T-helper 2 cell treated with Interferon-gamma antibody and Interleukin-4, amounts not matched to agents 5 μg/mL and 100 μg/mL, for 36 hours (primary cell): ENCODE data around the gene TCP11L2.
"Not testable (repeated sequence)": the region's sequence is repeated elsewhere in the genome, so short reads cannot be mapped to it uniquely, and the experiment has no call there.

Experiments used
- DNase-seq: peaks from one replicate; pipeline ENCODE4 v3.0.0; 2021; ENCODE audit warnings: low spot score
- H3K27ac Mint-ChIP-seq: one replicate; pipeline ENCODE4 v1.8.0; 2021; ENCODE audit warnings: mild to moderate bottlenecking, mixed read lengths
- H3K27me3 Mint-ChIP-seq: one replicate; pipeline ENCODE4 v1.8.0; 2021; ENCODE audit warnings: low read depth, mixed read lengths
- H3K36me3 Mint-ChIP-seq: one replicate; pipeline ENCODE4 v1.8.0; 2021; ENCODE audit warnings: low read depth, mixed read lengths
- H3K4me1 Mint-ChIP-seq: one replicate; pipeline ENCODE4 v1.8.0; 2021; ENCODE audit warnings: low read depth, mixed read lengths
- H3K4me3 Mint-ChIP-seq: one replicate; pipeline ENCODE4 v1.8.0; 2022; ENCODE audit warnings: mild to moderate bottlenecking, moderate library complexity, mixed read lengths
- H3K9me3 Mint-ChIP-seq: one replicate; pipeline ENCODE4 v1.8.0; 2021; ENCODE audit warnings: mixed read lengths

Gene TCP11L2

GRCh38 chr12:106274575-106275121 is 27.9 kb upstream of the TCP11L2 start:
- Mint-ChIP-seq H3K27ac (no peak overlapping the region), H3K27me3 (peaks cover 17% of the 10 kb centered on the region), H3K4me1 (peaks cover 5% of the 10 kb centered on the region), H3K4me3 (no peak overlapping the region), H3K36me3 (no peaks in the 10 kb centered on the region), H3K9me3 (no peaks in the 10 kb centered on the region)
- DNase-seq = no peak

GRCh38 chr12:106275458-106275857 is 27.1 kb upstream of the TCP11L2 start:
- H3K9me3 Mint-ChIP-seq = no peaks in the 10 kb centered on the region
- H3K27ac Mint-ChIP-seq = no peak overlapping the region
- no peak for DNase-seq
- no peaks in the 10 kb centered on the region for H3K36me3 Mint-ChIP-seq
- no peak overlapping the region for H3K4me3 Mint-ChIP-seq
- H3K27me3 Mint-ChIP-seq = peaks cover 20% of the 10 kb centered on the region
- H3K4me1 Mint-ChIP-seq = no peaks in the 10 kb centered on the region

GRCh38 chr12:106276032-106276740 is 26.3 kb upstream of the TCP11L2 start:
- no peak for DNase-seq
- Mint-ChIP-seq H3K36me3 (no peaks in the 10 kb centered on the region), H3K4me3 (no peak overlapping the region), H3K4me1 (no peaks in the 10 kb centered on the region), H3K9me3 (no peaks in the 10 kb centered on the region), H3K27ac (no peak overlapping the region), H3K27me3 (peaks cover 20% of the 10 kb centered on the region)

- Mint-ChIP-seq H3K27ac (no peak overlapping the region), H3K27me3 (peaks cover 23% of the 10 kb centered on the region), H3K4me1 (peaks cover 12% of the 10 kb centered on the region), H3K4me3 (no peak overlapping the region), H3K36me3 (no peaks in the 10 kb centered on the region), H3K9me3 (peaks cover 6% of the 10 kb centered on the region)
- DNase-seq = no peak
These were observed 22.4 kb upstream of the TCP11L2 start for GRCh38 chr12:106280106-106280505.

- H3K27me3 Mint-ChIP-seq = peaks cover 23% of the 10 kb centered on the region
- H3K4me3 Mint-ChIP-seq = no peak overlapping the region
- H3K27ac Mint-ChIP-seq = no peak overlapping the region
- DNase-seq = no peak
- H3K4me1 Mint-ChIP-seq = peaks cover 12% of the 10 kb centered on the region
- H3K36me3 Mint-ChIP-seq = no peaks in the 10 kb centered on the region
- peaks cover 6% of the 10 kb centered on the region for H3K9me3 Mint-ChIP-seq
These were observed 21.3 kb upstream of the TCP11L2 start for GRCh38 chr12:106281056-106281782.

GRCh38 chr12:106281804-106282203 is 20.7 kb upstream of the TCP11L2 start:
- peaks cover 12% of the 10 kb centered on the region for H3K4me1 Mint-ChIP-seq
- no peak overlapping the region for H3K27ac Mint-ChIP-seq
- peaks cover 6% of the 10 kb centered on the region for H3K9me3 Mint-ChIP-seq
- DNase-seq = no peak
- H3K36me3 Mint-ChIP-seq = no peaks in the 10 kb centered on the region
- peaks cover 23% of the 10 kb centered on the region for H3K27me3 Mint-ChIP-seq
- H3K4me3 Mint-ChIP-seq = no peak overlapping the region

- Mint-ChIP-seq H3K4me1 (peaks cover 14% of the 10 kb centered on the region), H3K4me3 (no peak overlapping the region), H3K27me3 (peaks cover 18% of the 10 kb centered on the region), H3K9me3 (peaks cover 6% of the 10 kb centered on the region), H3K36me3 (no peaks in the 10 kb centered on the region), H3K27ac (no peak overlapping the region)
- DNase-seq = no peak
These were observed 20.0 kb upstream of the TCP11L2 start for GRCh38 chr12:106282457-106283097.

GRCh38 chr12:106284358-106285105 is 18.0 kb upstream of the TCP11L2 start:
- Mint-ChIP-seq H3K27ac (no peak overlapping the region), H3K4me1 (peaks cover 17% of the 10 kb centered on the region), H3K9me3 (peaks cover 6% of the 10 kb centered on the region), H3K27me3 (peaks cover 10% of the 10 kb centered on the region), H3K36me3 (no peaks in the 10 kb centered on the region), H3K4me3 (no peak overlapping the region)
- DNase-seq = no peak

GRCh38 chr12:106285982-106286381 is 16.6 kb upstream of the TCP11L2 start:
- Mint-ChIP-seq H3K4me3 (no peak overlapping the region), H3K27ac (no peak overlapping the region), H3K27me3 (peaks cover 7% of the 10 kb centered on the region), H3K4me1 (peaks cover 17% of the 10 kb centered on the region), H3K9me3 (peaks cover 6% of the 10 kb centered on the region), H3K36me3 (no peaks in the 10 kb centered on the region)
- DNase-seq = no peak

- not testable (repeated sequence) for H3K4me3 Mint-ChIP-seq, H3K36me3 Mint-ChIP-seq, H3K27me3 Mint-ChIP-seq, H3K27ac Mint-ChIP-seq, H3K9me3 Mint-ChIP-seq, DNase-seq
- H3K4me1 Mint-ChIP-seq = peaks cover 17% of the 10 kb centered on the region
These were observed 15.9 kb upstream of the TCP11L2 start for GRCh38 chr12:106286576-106287162.

- peaks cover 2% of the 10 kb centered on the region for H3K9me3 Mint-ChIP-seq
- no peak overlapping the region for H3K4me3 Mint-ChIP-seq
- no peak for DNase-seq
- H3K36me3 Mint-ChIP-seq = no peaks in the 10 kb centered on the region
- peaks cover 15% of the 10 kb centered on the region for H3K4me1 Mint-ChIP-seq
- H3K27ac Mint-ChIP-seq = no peak overlapping the region
- H3K27me3 Mint-ChIP-seq = peaks cover 5% of the 10 kb centered on the region
These were observed 15.2 kb upstream of the TCP11L2 start for GRCh38 chr12:106287364-106287763.

- H3K4me3 Mint-ChIP-seq = no peak overlapping the region
These were observed 14.4 kb upstream of the TCP11L2 start for GRCh38 chr12:106288101-106288493.

GRCh38 chr12:106288494-106289195 is 13.9 kb upstream of the TCP11L2 start:
- Mint-ChIP-seq H3K4me3 (no peak overlapping the region), H3K27ac (no peak overlapping the region), H3K9me3 (no peaks in the 10 kb centered on the region), H3K4me1 (peaks cover 15% of the 10 kb centered on the region), H3K27me3 (peaks cover 5% of the 10 kb centered on the region), H3K36me3 (no peaks in the 10 kb centered on the region)
- no peak for DNase-seq

More at GRCh38 chr12:106288101-106288493, 14.4 kb upstream of the TCP11L2 start:
- Mint-ChIP-seq H3K27me3 (peaks cover 3% of the 10 kb centered on the region), H3K27ac (no peak overlapping the region), H3K9me3 (no peaks in the 10 kb centered on the region), H3K4me1 (peaks cover 15% of the 10 kb centered on the region), H3K36me3 (no peaks in the 10 kb centered on the region)
- no peak for DNase-seq
